Endothelial cell of umbilical vein (primary cell): ENCODE data around the gene CRY2. TPM values are rescaled to one million over a fixed set of nuclear protein-coding genes. Genes with fewer than 3 reads are reported as not detected.

Source experiments
- BruUV-seq: library from RNA; stranded (reverse); fragments of 400-500 nt; replicated peaks from 2 replicates; lab custom pipeline; 2021; lab: Mats Ljungman, UMichigan
- CTCF ChIA-PET: fragments of 300-600, 350-600 bp; sonication (Branson Sonifier 250); formaldehyde crosslinking; loops from one replicate; lab custom pipeline; 2021; ENCODE audit warnings: antibody characterized with exemption, inconsistent platforms; lab: Charles Lee
- POLR2A ChIA-PET: fragments of 300-600, 350-600 bp; sonication (Branson Sonifier 250); formaldehyde crosslinking; loops from one replicate; lab custom pipeline; 2021; ENCODE audit warnings: antibody characterized with exemption, inconsistent platforms; lab: Charles Lee
- DNase-seq: peaks from one replicate; pipeline ENCODE4 v3.0.0-alpha.2; 2011; ENCODE audit warnings: low read depth, low spot score
- FAIRE-seq: peaks from 2 replicates; lab custom pipeline; 2011; peaks lifted over from hg19 to GRCh38; lab: Jason Lieb, UNC
- H2AFZ ChIP-seq: 2 replicates; pipeline ENCODE4 v1.6.0; 2012; ENCODE audit warnings: low read depth, low read length, control low read depth, inconsistent platforms
- H3K27ac ChIP-seq: 2 replicates; pipeline ENCODE4 v1.5.1; 2011; ENCODE audit warnings: low read depth, mild to moderate bottlenecking, control low read depth, low read length, moderate library complexity; ENCODE audit not compliant: insufficient read depth
- H3K27me3 ChIP-seq, 2 experiments: 2 replicates each; pipeline versions ENCODE4 v1.6.0 to v1.6.1; 2011; ENCODE audit warnings: low read length in 2 of 2, mixed read lengths in 1 of 2; ENCODE audit not compliant: control insufficient read depth in 2 of 2, insufficient read depth in 2 of 2
- H3K36me3 ChIP-seq, 2 experiments: 2 replicates in 1 of 2; 3 replicates in 1 of 2; pipeline ENCODE4 v1.5.1; 2011; ENCODE audit warnings: low read length in 2 of 2, mild to moderate bottlenecking in 1 of 2, moderate library complexity in 1 of 2; ENCODE audit not compliant: control insufficient read depth in 2 of 2, insufficient read depth in 2 of 2; ENCODE audit errors: extremely low read depth in 1 of 2
- H3K4me1 ChIP-seq: 3 replicates; pipeline ENCODE4 v1.5.1; 2011; ENCODE audit warnings: mild to moderate bottlenecking, low read length; ENCODE audit not compliant: control insufficient read depth, insufficient read depth; ENCODE audit errors: extremely low read depth
- H3K4me2 ChIP-seq: 2 replicates; pipeline ENCODE4 v1.6.1; 2011; ENCODE audit warnings: low read length, control low read depth, mixed read lengths; ENCODE audit not compliant: insufficient read depth
- H3K4me3 ChIP-seq, 3 experiments: fragments of 200-600 bp in 1 of 3; sonication (generic), shearing (Covaris generic) in 1 of 3; replicated peaks in 1 of 3; 2 replicates each; pipeline ENCODE4 v1.5.1; 2011 to 2016; ENCODE audit warnings: control low read depth in 3 of 3, low read length in 3 of 3, mild to moderate bottlenecking in 2 of 3, inconsistent platforms in 1 of 3, low read depth in 1 of 3, moderate library complexity in 1 of 3; ENCODE audit not compliant: insufficient read depth in 1 of 3
- H3K79me2 ChIP-seq: 2 replicates; pipeline ENCODE4 v1.6.0; 2012; ENCODE audit warnings: low read length, inconsistent platforms; ENCODE audit not compliant: control insufficient read depth, insufficient read depth
- H3K9ac ChIP-seq: replicated peaks from 2 replicates; pipeline ENCODE3; 2011; ENCODE audit warnings: low read length, control low read depth; ENCODE audit not compliant: insufficient read depth; ENCODE audit errors: extremely low read depth
- H3K9me1 ChIP-seq: replicated peaks from 3 replicates; pipeline ENCODE4 v1.6.0; 2011; ENCODE audit warnings: mild to moderate bottlenecking, low read length; ENCODE audit not compliant: control insufficient read depth, insufficient read depth; ENCODE audit errors: extremely low read depth
- H3K9me3 ChIP-seq: replicated peaks from 2 replicates; pipeline ENCODE4 v1.5.1; 2012; ENCODE audit warnings: low read length, inconsistent platforms; ENCODE audit not compliant: control insufficient read depth, insufficient read depth
- H4K20me1 ChIP-seq: replicated peaks from 2 replicates; pipeline ENCODE3; 2011; ENCODE audit warnings: mild to moderate bottlenecking, low read length; ENCODE audit not compliant: control insufficient read depth, insufficient read depth; ENCODE audit errors: extremely low read depth
- CTCF ChIP-seq, 2 donors: IDR thresholded peaks; 1 replicate in 1 of 2; 2 replicates in 1 of 2; pipeline ENCODE4 v1.5.1; 2011; ENCODE audit warnings: low read length in 2 of 2, mild to moderate bottlenecking in 2 of 2, moderate library complexity in 2 of 2, control low read depth in 1 of 2, inconsistent platforms in 1 of 2, low read depth in 1 of 2; ENCODE audit not compliant: insufficient read depth in 1 of 2; ENCODE audit errors: extremely low read depth in 1 of 2
- EZH2 ChIP-seq: IDR thresholded peaks from 2 replicates; pipeline ENCODE4 v1.6.1; 2012; ENCODE audit warnings: borderline replicate concordance, low read depth, mild to moderate bottlenecking, moderate library complexity, low read length, inconsistent platforms; ENCODE audit not compliant: severe bottlenecking
- FOS ChIP-seq: IDR thresholded peaks from 2 replicates; pipeline ENCODE4 v1.6.1; 2011; ENCODE audit warnings: mild to moderate bottlenecking, low read length, moderate library complexity, borderline replicate concordance; ENCODE audit not compliant: insufficient read depth
- GATA2 ChIP-seq: IDR thresholded peaks from 2 replicates; pipeline ENCODE4 v1.7.0; 2011; ENCODE audit warnings: low read depth, mild to moderate bottlenecking, moderate library complexity, mixed read lengths, low read length; ENCODE audit not compliant: insufficient read length, insufficient read depth
- JUN ChIP-seq: IDR thresholded peaks from 2 replicates; pipeline ENCODE4 v1.6.1; 2011; ENCODE audit warnings: borderline replicate concordance, low read depth; ENCODE audit not compliant: insufficient read length, insufficient read depth
- MAX ChIP-seq: IDR thresholded peaks from 2 replicates; pipeline ENCODE4 v1.6.1; 2011; ENCODE audit not compliant: insufficient read depth, insufficient read length
- MYC ChIP-seq: IDR thresholded peaks from one replicate; pipeline ENCODE4 v1.6.1; 2011; ENCODE audit warnings: mild to moderate bottlenecking, low read depth, low read length
- POLR2A ChIP-seq: IDR thresholded peaks from 2 replicates; pipeline ENCODE4 v1.6.1; 2012; ENCODE audit warnings: low read depth, mild to moderate bottlenecking, control low read depth, low read length
- POLR2AphosphoS5 ChIP-seq: IDR thresholded peaks from 2 replicates; pipeline ENCODE4 v1.6.1; 2012; ENCODE audit warnings: low read depth, mild to moderate bottlenecking, control low read depth, low read length, moderate library complexity; ENCODE audit not compliant: insufficient read depth
- dilution Hi-C: fragments of 300-500 bp; cut with MboI; formaldehyde crosslinking; loops from one replicate; pipeline ENCODE4 v1.15.0; 2019; ENCODE audit warnings: low sequenced_read_pairs; ENCODE audit not compliant: extremely low pct_ligation_motif_present
- intact Hi-C: fragments of 100-400 bp; cut with micrococcal nuclease; formaldehyde crosslinking; loops from one replicate; pipeline ENCODE4 v1.10.0; 2022
- polyA plus RNA-seq, 4 experiments: library from polyadenylated mRNA; depleted of rRNA in 3 of 4; stranded (reverse) in 3 of 4; unstranded in 1 of 4; fragments of >200 nt; gene quantifications; 2 replicates each; pipeline versions ENCODE4 v1.2.1 to v1.2.3, GENCODE V29; 2011 to 2012; ENCODE audit warnings: missing spikeins in 1 of 4
- total RNA-seq: library from RNA; stranded (reverse); gene quantifications from 2 replicates; pipeline ENCODE4 v1.2.3, GENCODE V29; 2021

CRY2 gene
- total and polyA plus RNA-seq, 2 donors (not counting 3 experiments of a cell fraction or from before 2014, with no cell fraction given), result 7.7 to 11.7 TPM

GRCh38 chr11:45844822-45845578 lies 2.3 kb upstream of the CRY2 start:
- no peak overlapping the region for H3K4me3 ChIP-seq
- FAIRE-seq (no peak), DNase-seq (no peak)
- no peak overlapping the region for H3K9ac ChIP-seq
- H3K4me2 ChIP-seq, result no peak overlapping the region
- no peak for TF ChIP-seq JUN
- no peak for TF ChIP-seq FOS
- TF ChIP-seq CTCF (IDR thresholded peaks at IDR 0.05; ENCODE audit: extremely low read depth in 1 of 2, insufficient read depth in 1 of 2, low read depth in 1 of 2, low read length in 2 of 2), result no peak
- no peak for TF ChIP-seq GATA2
- no peak for TF ChIP-seq MYC
- TF ChIP-seq MAX, result no peak
- no peak for TF ChIP-seq EZH2
- TF ChIP-seq POLR2A, result no peak
- no peak for TF ChIP-seq POLR2AphosphoS5
- no peak overlapping the region for H3K27ac ChIP-seq
- ChIA-PET CTCF (interaction anchor here (1.5 to 1.9 kb wide), 2 partner anchors 9 to 161 kb away, joined by 3 to 7 read pairs; no protein-coding TSS in a partner anchor), POLR2A (interaction anchor here (0.8 kb wide), 1 partner anchor 84 kb away, joined by 6 read pairs; no protein-coding TSS in a partner anchor)
- dilution Hi-C loops (no loop called here), intact Hi-C loops (loop anchor here (10.0 kb wide), 1 partner anchor 470 kb away; no protein-coding TSS in a partner anchor)
- H4K20me1 ChIP-seq, result no peaks in the 10 kb centered on the region
- peaks cover 11 to 15% of the 10 kb centered on the region in 2 experiments for H3K27me3 ChIP-seq
- H3K36me3 ChIP-seq, result no peaks in the 10 kb centered on the region
- H2AFZ ChIP-seq, result no peak overlapping the region
- H3K9me1 ChIP-seq, result no peaks in the 10 kb centered on the region
- H3K4me1 ChIP-seq, result peaks cover 13% of the 10 kb centered on the region
- no peaks in the 10 kb centered on the region for H3K9me3 ChIP-seq
- no TSS peak for BruUV-seq
- peaks cover 9% of the 10 kb centered on the region for H3K79me2 ChIP-seq
